Gastroesophageal sphincter (tissue), 3 donors: ENCODE measurements around the gene RAI1.

Experiments used
- POLR2A ChIP-seq, 2 donors: fragments of 450-650 bp; IDR thresholded peaks; one replicate each; pipeline ENCODE4 v1.6.1; 2017; ENCODE audit warnings: antibody characterized with exemption in 2 of 2, mild to moderate bottlenecking in 2 of 2, moderate library complexity in 1 of 2
- POLR2AphosphoS5 ChIP-seq: sonication (generic); formaldehyde crosslinking; IDR thresholded peaks from one replicate; pipeline ENCODE4 v1.6.1; 2017; ENCODE audit warnings: antibody characterized with exemption
- TF ChIP-seq, protein P1 (sequence below), 4 experiments: fragments of 200-600 bp in 2 of 4; fragments of 450-650 bp in 2 of 4; sonication (generic) in 1 of 4; IDR thresholded peaks; one replicate each; pipeline ENCODE4 v1.5.1; 2017 to 2019; ENCODE audit warnings: antibody characterized with exemption in 4 of 4, mild to moderate bottlenecking in 2 of 4, moderate library complexity in 2 of 4

- TF ChIP-seq, protein P1, sequence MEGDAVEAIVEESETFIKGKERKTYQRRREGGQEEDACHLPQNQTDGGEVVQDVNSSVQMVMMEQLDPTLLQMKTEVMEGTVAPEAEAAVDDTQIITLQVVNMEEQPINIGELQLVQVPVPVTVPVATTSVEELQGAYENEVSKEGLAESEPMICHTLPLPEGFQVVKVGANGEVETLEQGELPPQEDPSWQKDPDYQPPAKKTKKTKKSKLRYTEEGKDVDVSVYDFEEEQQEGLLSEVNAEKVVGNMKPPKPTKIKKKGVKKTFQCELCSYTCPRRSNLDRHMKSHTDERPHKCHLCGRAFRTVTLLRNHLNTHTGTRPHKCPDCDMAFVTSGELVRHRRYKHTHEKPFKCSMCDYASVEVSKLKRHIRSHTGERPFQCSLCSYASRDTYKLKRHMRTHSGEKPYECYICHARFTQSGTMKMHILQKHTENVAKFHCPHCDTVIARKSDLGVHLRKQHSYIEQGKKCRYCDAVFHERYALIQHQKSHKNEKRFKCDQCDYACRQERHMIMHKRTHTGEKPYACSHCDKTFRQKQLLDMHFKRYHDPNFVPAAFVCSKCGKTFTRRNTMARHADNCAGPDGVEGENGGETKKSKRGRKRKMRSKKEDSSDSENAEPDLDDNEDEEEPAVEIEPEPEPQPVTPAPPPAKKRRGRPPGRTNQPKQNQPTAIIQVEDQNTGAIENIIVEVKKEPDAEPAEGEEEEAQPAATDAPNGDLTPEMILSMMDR (IDR thresholded peaks at IDR 0.05), result no peak
- TF ChIP-seq POLR2AphosphoS5 (no peak), POLR2A (IDR thresholded peaks at IDR 0.05) (no peak)
Observed at GRCh38 chr17:17700251-17700969, 19.2 kb downstream of the RAI1 start.
